HG03139 (cell line): ENCODE data around the gene WNT8A.

ENCODE experiments used
- ATAC-seq: cut with Tn5 transposase; IDR thresholded peaks from one replicate; pipeline ENCODE4 v1.9.1; 2021; ENCODE audit not compliant: unreplicated experiment

Gene WNT8A

DNA sequence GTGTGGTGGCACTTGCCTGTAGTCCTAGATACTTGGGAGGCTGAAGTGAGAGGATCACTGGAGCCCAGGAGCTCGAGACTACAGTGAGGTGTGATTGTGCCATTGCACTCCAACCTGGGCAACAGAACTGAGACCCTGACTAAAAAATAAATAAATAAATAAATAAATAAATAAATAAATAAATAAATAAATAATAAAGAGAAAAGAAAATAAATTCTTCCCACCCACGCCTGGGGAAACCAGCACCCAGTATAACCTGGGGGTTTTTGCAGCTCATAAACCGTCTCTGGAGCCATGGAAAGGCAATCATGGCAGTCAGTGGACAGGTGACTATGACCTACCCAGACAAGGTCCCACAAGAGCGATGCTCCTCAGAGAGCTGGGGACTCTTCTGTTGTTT, 7.9 kb downstream of the WNT8A start:
- no peak for ATAC-seq

DNA sequence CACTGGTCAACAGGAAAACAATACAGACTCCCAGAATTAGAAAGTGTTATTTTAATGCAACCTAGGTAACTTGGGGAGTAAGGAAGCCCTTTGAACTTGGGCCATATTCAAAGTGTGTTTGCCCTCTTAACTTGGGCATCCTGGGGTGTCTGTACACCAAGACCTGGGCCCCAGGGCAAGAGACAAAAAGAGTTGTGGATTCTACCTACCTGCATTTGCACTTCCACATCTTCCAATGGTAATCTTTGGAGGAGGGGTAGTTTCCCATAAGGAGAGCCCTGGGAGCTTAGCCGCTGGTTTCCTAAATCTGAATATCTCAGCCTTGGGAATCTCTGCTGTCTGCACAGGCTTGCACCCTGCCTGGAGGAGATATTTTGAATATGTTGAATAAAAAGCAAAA, 8.5 kb downstream of the WNT8A start:
- no peak for ATAC-seq

DNA sequence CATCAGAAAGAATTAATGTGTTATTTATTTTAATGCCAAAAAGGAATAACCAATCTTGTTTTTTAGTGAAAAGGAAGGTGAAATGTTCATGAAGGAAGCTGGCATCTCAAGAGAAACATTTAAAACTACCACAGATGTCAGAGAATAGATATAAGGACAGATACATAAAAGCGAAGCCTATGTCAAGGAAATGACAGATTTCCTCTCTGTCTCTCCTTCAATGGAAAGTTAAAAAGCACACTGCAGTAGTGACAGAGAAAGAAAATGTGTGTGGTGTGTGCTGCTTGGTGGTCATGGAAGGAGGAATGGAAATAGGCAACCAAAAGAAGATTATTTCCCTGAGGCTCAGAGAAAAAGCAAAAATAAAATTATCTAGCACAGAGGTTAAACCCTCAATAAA, 9.2 kb downstream of the WNT8A start:
- no peak for ATAC-seq

DNA sequence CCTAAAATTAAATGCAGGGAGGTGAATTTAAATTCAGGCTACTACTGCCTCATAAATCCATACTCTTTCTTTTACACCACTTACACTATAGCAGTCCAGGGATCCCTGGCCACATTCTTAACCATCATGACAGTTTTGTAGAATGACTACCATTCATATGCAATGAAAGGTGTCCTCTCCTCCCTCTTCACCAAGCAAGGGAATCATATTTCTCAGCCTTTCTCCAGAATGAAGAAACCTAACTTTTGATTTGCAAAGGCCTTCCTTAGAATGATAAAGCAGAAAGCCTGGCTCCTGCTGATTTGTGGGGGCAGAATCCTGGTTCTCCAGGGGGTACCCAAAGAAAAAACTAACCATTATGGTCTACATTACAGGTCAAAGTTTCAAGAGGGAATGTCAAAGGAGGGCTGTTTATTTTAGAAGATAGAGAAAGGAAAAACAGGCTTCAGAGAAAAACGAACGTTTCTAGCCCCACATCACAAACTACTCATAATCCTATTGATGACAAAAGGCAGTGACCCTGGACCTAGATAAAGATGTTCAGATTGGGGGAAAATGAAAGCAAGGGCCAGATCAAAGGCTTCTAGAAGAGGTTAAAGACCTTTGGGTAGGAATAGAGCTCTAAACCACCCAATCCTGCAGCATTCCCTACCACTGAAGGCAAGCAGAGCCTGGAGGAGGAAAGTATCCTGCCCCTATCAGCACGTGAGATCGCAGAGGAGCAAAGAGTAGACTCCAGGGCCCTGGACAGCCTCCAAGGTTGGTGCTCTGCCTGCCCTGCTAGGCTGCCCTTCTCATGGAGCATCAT, 11.5 kb downstream of the WNT8A start:
- ATAC-seq = no peak

DNA sequence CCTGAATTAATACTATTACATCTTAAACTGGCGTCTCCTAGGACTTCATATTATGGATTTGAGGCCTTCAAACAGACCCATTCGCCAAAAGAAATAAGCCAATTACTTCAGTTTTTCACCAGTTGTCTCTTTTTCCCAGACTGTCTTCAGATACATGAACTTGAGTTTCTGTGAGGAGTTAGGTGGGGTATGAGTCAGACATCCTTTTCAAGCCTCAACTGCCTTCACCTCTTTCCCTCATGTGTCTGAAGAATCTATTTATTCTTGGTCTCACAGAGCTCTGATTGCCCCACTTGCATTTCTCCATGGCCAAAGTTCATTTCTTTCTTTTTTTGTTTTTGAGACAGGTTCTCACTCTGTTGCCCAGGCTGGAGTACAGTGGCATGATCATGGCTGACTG, 12.5 kb downstream of the WNT8A start:
- ATAC-seq = no peak

DNA sequence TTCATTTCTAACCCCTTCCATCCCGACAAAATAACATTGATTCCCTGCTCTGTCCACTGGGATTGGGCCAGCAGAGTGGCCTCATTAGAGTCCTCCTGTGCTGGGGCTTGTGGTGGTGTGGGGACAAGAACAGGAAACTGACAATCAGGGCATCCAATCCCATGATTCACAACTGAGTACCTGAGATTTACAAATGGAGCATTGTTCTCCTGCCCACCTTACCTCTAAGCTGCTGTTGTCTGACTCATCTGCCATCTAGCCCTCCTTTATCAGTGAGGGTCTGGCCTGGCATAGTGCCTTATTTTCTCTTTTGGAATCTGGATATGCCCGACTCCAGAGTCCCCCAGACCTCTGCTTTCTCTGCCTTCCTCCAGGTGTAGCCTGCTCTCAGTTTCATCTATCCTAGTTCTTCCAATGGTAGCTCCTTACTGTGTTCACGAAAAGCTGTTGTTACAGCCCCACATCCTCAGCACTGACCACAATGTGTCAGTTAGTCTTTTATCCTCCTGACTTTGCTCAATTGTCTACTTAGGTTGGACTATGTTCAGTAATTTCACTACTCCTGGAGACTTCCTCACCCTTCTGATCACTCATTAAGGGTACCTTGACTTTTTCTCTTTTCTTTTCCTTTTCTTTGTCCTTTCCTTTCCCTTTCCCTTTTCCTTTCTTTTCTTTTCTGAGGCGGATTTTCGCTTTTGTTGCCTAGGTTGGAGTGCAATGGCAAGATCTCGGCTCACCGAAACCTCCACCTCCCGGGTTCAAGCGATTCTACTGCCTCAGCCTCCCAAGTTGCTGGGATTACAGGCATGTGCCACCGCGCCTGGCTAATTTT, 13.4 kb downstream of the WNT8A start:
- no peak for ATAC-seq

DNA sequence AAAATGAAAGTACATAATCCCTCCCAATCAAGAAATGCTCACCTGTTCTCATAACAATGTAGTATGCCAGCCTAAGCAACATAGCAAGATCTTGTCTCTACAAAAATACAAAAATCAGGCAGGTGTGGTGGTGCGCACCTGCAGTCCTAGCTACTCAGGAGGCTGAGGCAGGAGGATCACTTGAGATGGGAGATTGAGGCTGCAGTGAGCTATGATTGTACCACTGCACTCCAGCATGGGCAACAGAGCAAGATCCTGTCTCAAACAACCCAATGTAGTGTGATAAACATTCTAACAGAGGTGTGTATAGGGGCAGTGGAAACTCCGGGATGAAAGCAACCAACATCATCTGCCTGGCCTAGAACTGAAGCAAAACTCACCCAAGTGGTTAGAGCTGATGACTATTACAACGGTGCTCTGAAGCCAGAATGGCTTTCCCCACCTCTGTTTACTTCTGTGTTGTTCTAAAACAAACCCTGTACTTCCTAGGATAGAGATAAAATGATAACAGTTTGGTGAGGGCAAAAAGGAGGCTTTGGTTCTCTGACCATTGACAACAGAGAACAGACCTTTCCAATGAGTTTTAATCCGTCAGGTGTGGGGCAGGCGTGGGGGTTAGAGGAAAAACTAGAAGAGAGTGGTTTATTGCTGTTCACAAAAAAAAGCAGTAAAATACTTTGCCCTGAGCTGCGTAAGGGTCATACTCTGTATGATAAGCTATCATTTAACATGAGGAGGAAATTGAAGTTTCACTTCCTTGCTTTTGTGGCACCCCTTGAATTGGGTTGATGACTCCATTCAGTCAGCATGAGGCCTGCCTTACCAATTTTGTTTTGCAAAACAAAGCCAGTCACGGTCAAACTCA, 18.9 kb downstream of the WNT8A start:
- no peak for ATAC-seq

DNA sequence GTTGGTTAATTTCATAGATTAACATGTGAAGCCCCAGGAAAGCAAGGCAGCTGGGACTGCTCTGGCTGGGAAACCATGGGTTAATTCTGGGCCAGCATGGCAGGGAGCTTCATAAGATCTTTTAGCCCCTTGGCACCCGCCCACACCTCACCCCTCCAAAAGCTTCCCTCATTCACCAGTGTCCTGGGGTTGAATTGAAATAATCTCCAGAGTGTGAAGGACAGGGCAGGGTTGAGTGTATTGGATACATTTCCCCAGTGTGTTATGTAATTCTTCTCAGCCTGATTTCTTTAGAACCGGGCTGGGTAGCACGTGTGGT, 19.4 kb downstream of the WNT8A start:
- ATAC-seq = no peak

DNA sequence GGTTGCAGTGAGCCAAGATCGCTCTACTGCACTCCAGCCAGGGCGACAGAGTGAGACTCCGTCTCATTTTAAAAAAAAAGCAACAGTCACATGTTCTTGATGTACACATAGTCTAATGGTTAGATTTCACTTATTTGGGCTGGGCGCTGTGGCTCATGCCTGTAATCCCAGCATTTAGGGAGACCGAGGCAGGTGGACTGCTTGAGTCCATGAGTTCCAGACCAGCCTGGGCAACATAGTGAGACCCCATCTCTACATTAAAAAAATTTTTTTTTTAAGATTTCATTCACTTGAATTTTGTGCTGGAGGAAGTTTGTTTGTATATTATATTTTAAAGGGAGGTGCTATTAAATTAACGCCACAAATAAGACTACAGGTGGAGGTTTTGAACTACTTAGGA, 21.9 kb downstream of the WNT8A start:
- no peak for ATAC-seq

DNA sequence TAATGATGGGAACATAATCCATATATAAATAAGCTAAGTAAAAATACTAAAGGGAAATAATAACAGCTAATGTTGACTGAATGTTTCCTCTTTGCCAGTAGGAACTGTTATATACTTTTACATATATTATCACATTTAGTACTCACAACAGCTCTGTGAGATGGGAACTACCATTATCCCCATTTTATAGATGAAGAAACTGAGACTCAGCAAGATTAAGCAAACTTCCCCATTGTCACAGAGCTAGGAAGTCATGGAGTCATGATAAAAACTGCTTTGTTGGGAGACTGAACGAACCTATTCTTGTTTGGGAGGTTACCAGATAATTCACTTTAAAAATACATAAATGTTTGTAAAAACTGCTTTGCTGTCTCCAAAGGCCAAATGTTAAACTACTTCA, 23.4 kb downstream of the WNT8A start:
- ATAC-seq = no peak

DNA sequence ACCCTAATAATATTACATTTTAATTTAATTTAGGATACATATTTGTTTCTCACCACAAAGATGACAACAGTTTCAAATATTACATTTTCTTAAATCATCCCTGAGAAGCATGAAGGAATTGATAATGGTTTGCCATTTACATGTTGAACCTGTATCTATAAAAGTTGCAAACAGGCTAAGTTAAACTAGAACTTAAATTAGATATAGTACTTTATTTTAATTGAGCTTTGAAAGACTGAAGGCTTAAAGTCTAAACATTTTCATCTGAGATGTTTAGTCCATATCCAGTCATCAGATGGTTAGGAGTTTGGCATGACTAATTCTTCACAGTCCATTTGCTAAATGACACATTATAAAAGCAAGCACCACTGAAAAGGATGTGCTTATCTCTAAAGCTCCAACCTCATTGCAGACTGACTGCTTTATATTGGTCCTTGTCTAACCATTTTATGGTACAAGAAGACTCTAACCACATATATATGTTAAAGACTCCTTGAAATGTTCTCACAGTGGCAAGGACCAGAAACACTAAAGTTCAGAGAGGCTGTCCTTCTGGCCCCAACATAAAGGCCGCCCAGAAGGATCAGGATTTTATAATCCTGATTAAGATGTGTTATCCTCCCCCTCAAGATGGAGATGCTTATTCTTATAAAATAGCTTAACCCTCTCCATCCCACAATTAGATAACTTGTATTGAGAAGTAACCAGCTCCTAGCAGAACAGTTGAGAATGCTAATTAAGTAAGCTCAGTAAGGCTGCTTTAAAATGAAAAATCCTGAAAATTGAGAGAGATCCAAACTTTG, 25.8 kb downstream of the WNT8A start:
- no peak for ATAC-seq

DNA sequence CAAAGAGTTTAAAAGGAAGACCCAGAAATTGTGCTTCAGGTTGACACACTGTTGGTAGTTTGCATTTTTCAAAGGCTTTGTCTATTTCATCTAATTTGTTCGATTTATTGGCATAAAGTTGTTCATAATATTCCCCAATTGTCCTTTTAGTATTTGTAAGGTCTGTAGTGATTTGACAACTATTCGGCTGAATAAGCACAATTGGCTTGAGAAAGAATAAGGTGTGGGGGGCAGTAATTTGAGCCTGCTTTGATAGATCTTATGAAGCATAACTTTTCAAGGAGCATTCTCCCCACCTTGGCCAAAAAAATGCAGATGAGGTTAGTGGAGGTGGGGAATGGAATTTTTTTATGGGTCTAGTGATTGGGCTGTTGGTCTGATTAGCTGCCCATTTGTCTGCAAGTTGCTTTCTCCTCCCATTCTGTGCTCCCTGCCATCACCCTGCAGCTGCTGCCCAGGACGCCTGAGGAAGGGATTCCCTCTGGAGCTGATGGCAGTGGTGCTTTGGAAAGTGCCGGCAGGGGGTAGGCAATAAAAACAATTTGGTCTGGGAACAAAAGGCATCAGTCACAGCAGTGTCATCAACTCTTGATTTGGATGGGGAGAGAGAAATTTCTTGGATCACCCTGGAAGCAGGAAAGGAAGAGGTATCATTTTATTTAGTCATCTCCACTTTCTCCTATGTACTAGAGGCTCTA, 26.6 kb downstream of the WNT8A start:
- ATAC-seq = no peak

DNA sequence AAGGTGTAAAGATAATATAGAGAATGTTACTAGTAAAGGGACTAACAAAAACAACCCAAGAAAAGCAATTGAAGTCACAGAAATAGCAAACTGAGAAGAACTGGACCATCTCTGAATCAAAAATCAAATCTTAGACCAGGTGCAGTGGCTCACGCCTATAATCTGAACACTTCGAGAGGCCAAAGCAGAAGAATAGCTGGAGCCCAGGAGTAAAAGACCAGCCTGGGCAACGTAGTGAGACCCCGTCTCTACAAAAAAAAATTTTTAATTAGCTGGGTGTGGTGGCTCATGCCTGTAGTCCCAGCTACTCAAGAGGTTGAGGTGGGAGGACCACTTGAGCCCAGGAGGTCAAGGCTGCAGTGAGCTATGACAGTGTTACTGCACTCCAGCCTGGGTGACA, 27.3 kb downstream of the WNT8A start:
- ATAC-seq = no peak

DNA sequence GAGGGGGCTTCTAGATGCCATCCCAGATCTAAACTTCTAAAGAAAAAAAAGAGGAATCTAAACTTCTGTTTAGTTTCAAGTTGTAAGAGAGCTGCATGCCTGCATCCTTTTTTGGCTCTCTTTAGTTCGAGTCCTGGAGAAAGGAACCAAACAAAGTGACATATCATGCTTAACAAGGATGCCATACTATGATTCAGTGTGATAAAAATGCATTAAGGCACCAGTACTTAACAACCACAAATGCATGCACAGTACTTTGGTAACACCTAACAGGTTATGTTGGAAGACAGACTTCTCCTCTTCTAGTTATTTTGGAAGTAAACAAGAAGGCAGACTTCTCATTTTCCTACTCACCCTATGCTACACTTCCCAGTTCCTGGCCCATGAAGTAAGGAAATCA, 28.1 kb downstream of the WNT8A start:
- ATAC-seq = no peak

DNA sequence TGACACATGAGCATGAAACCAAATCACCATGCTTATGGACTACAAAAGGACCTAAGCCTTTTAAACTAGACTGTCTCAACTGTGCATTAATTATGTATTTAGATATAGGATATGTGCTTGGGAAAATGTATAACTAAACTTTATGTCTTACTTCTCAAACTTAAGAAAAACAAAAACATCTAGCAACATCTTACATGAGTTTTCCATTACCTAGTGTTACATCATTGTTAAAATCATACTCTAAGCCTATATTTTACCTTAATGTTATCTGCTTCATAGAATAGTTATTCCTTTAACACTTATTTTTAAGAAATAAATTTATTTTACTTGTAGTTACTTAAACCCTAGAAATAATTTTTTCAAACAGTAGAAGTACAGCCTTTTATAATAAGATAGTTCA, 31.4 kb downstream of the WNT8A start:
- no peak for ATAC-seq

DNA sequence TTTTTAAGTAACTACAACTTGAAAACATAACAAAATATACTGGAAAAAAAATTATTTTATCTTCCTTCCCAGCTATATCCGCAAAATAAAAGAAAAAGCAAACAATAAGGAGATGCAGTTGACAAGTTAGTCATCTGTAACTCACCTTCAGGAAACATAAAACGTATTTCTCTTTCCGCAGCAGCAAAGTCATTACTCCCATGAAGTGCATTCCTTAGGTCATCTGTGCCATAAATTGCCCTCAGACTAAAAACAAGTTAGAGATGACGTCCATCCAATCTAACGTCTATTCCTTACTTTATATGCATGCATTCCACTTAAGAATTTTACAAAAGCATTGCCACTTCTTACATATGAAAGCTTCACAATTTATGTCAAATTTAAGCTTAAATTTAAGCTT, 44.5 kb downstream of the WNT8A start:
- ATAC-seq = no peak

DNA sequence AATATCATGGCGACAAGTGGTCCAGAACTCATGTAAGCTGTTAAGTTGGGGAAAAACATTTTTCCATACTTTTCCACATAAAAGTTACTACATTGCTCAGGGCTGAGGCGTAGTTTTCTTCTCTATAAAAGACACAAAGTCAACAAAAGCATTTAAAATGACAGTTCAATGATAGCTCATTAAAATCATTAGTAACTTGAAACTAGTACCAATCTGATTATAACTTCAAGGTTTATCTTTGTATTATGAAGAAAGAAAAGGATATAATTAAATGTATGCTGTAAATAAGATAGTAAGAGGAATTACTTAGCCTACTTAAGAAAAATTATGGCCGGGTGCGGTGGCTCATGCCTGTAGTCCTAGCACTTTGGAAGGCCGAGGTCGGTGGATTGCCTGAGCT, 45.5 kb downstream of the WNT8A start:
- no peak for ATAC-seq

DNA sequence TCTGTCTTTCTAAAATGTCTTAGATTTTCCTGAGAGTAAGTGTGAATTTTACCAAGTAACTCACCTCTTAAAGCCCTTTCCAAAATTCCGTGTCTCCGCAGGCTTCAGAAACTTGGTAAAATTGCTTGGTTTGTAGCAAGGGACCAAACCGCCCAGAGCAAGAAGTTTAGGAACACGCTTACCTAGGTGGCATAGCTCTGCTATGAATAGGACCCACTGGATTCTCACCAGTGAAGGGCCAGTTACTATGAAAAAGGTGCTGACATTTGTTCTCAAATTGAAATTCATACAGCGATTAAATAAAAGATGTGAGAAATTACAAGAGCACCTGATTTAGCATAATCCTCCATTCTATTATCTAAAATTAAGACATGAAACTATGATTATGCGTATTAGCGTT, 48.7 kb downstream of the WNT8A start:
- ATAC-seq = no peak

DNA sequence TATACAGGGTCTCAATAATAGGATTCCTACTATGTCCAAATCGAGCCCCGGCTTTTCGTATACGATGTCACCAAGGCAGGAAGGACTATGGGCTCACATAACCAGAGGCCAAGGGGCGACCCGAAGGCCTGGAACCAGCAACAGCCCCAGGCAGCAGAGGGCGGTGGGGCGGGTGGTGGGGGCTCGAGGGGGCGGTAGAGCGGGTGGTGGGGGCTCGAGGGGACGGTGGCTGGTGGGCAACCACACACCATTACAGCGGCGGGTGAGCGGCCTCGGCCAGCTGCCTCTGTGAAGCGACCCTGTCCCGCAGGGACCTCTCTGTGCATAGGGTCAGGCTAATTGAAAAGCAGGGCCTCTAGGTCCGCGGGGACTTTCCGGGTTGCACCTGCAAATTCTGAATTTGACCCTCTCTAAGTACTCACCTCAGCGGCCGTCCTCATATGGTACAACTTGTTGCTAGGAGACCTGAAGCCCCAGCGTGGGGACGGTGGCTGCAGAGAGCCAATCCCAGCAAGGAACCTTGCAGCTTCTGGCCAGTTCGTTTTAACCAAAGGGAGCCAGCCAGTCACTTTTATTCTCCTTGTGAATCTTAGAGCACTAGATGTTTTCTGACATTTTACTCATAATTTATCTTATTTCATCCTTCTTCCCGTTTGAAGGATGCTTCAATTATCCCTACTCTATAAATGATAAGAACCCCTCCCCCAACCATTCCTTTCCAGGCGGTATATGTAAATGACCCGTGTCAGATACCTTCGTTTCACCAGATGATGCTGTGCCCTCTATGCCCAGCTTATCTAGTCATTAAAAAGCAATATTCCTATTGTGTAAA, 55.3 kb downstream of the WNT8A start, which contains the start of gene NME5:
NME5 (minus strand) TSS at position 480 of the 832 bp plus-strand sequence. CDS start 648 bp downstream, outside the sequence.
- ATAC-seq = no peak
